ENCODE measurements around the gene SUGP2. TPM values are rescaled to one million over a fixed set of nuclear protein-coding genes. Genes with fewer than 3 reads are reported as not detected.

Gene SUGP2
- total RNA-seq, 2 donors from 2014 or later = 41.8 to 99.6 TPM

DNA sequence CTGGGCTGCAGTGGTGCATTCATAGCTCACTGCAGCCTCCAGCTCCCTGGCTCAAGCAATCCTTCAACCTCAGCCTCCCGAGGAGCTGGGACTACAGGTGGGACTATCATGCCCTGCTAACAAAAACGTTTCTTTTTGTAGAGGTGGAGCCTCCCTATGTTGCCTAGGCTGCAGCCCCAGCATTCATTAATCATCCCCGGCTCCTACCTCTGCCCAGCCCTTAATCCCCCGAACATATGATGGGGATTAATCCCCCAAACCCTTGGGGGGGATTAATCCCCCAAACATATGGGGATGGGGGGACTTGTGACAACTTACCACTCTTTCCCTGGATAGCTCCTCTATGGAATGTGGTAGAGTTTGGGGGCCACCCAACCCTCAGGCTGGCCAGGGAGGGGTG, 45.9 kb downstream of the SUGP2 start:
- Histone ChIP-seq H3K36me3 (no peaks in the 10 kb centered on the region), H3K4me1 (replicated peaks) (no peaks in the 10 kb centered on the region), H3K4me3 (no peak overlapping the region), H3K9me3 (no peaks in the 10 kb centered on the region), H3K27me3 (replicated peaks; ENCODE audit: insufficient read depth) (no peaks in the 10 kb centered on the region), H3K27ac (no peak overlapping the region)
- TF ChIP-seq POLR2A (IDR thresholded peaks at IDR 0.05) = no peak
- TF ChIP-seq, protein P1, sequence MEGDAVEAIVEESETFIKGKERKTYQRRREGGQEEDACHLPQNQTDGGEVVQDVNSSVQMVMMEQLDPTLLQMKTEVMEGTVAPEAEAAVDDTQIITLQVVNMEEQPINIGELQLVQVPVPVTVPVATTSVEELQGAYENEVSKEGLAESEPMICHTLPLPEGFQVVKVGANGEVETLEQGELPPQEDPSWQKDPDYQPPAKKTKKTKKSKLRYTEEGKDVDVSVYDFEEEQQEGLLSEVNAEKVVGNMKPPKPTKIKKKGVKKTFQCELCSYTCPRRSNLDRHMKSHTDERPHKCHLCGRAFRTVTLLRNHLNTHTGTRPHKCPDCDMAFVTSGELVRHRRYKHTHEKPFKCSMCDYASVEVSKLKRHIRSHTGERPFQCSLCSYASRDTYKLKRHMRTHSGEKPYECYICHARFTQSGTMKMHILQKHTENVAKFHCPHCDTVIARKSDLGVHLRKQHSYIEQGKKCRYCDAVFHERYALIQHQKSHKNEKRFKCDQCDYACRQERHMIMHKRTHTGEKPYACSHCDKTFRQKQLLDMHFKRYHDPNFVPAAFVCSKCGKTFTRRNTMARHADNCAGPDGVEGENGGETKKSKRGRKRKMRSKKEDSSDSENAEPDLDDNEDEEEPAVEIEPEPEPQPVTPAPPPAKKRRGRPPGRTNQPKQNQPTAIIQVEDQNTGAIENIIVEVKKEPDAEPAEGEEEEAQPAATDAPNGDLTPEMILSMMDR (IDR thresholded peaks at IDR 0.05) = no peak
- no peak for TF ChIP-seq POLR2AphosphoS5 (IDR thresholded peaks at IDR 0.05)
- DNase-seq (ENCODE audit: low spot score) = no peak
- intact Hi-C loops (cut with DNase I) = no loop called here
- 56% methylated on average over 4 of the region's 4 CpGs for WGBS

DNA sequence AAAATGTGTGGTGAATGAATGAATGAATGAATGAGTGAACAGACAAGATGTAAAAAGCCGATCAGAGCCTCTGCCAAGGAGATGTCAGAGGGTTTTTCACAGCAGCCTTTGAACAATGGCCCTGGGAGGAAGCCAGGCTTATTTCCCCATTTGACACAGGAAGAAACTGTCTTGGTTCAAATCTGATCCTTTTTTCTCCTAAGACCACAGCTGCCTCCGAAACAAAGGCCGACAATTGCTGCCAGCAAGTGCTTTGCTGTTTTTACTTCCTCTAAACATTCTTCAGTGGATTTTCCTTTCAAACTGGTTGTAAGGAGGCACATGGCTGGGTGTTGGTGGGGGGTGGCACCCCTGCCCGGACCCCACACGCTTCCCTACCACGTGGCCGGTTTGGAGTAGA, 48.1 kb downstream of the SUGP2 start:
- Histone ChIP-seq H3K9me3 (no peaks in the 10 kb centered on the region), H3K4me3 (no peak overlapping the region), H3K4me1 (replicated peaks) (no peaks in the 10 kb centered on the region), H3K27ac (no peak overlapping the region), H3K27me3 (replicated peaks; ENCODE audit: insufficient read depth) (no peaks in the 10 kb centered on the region), H3K36me3 (no peaks in the 10 kb centered on the region)
- intact Hi-C loops (cut with DNase I) = no loop called here
- TF ChIP-seq POLR2A (IDR thresholded peaks at IDR 0.05) (no peak), POLR2AphosphoS5 (IDR thresholded peaks at IDR 0.05) (no peak)
- TF ChIP-seq, protein P1 (IDR thresholded peaks at IDR 0.05) = no peak
- 19% methylated on average over 7 of the region's 7 CpGs for WGBS
- no peak for DNase-seq (ENCODE audit: low spot score)

DNA sequence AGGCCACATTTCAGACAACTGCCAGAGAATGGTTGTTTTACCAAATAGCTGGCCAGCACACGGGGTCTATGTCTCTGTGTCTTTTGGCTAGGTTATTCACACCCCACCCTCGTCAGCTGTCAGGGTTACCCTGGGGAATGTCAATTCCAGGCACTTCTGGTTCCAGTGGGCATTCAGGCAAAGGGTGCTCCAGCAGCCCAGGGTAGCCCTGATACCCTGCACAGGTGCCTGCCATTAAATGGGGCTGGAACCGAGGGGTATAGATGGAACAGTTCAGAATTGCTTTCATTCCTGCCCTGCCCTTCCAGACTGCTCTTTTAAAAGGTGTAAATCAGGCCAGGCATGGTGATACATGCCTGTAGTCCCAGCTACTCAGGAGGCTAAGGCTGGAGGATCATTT, 49.1 kb downstream of the SUGP2 start:
- intact Hi-C loops (cut with DNase I) = no loop called here
- 74% methylated on average over 3 of the region's 3 CpGs for WGBS
- no peak for TF ChIP-seq POLR2AphosphoS5 (IDR thresholded peaks at IDR 0.05)
- no peak for TF ChIP-seq POLR2A (IDR thresholded peaks at IDR 0.05)
- TF ChIP-seq, protein P1 (IDR thresholded peaks at IDR 0.05) = no peak
- no peak for DNase-seq (ENCODE audit: low spot score)
- Histone ChIP-seq H3K4me3 (no peak overlapping the region), H3K27ac (no peak overlapping the region), H3K36me3 (no peaks in the 10 kb centered on the region), H3K4me1 (replicated peaks) (no peaks in the 10 kb centered on the region), H3K9me3 (no peaks in the 10 kb centered on the region), H3K27me3 (replicated peaks; ENCODE audit: insufficient read depth) (no peaks in the 10 kb centered on the region)

DNA sequence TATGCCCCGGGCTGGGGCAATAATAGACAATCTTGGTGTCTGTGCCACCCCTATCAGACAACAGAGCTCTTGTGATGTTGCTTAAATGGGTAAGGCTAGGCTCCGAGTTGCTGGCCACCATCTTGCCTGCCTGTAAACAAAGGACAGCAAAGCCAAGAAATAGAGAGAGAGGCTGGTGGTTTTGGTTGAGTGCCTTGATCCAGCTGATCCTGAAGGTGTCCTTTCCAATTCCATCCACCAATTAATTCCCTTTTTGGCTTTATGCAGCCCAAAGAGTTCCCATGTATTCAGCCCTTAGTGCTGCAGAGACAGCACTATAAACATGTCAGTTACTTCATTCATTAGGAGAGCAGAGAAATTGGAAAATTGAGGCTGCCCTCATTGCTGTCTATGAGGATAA, 50.6 kb downstream of the SUGP2 start:
- no peak for DNase-seq (ENCODE audit: low spot score)
- Histone ChIP-seq H3K27me3 (replicated peaks; ENCODE audit: insufficient read depth) (no peaks in the 10 kb centered on the region), H3K4me3 (no peak overlapping the region), H3K9me3 (no peaks in the 10 kb centered on the region), H3K4me1 (replicated peaks) (no peaks in the 10 kb centered on the region), H3K36me3 (no peaks in the 10 kb centered on the region), H3K27ac (no peak overlapping the region)
- TF ChIP-seq POLR2A (IDR thresholded peaks at IDR 0.05) (no peak), POLR2AphosphoS5 (IDR thresholded peaks at IDR 0.05) (no peak)
- TF ChIP-seq, protein P1 (IDR thresholded peaks at IDR 0.05) = no peak
- 100% methylated on average over 2 of the region's 2 CpGs for WGBS
- intact Hi-C loops (cut with DNase I) = no loop called here

DNA sequence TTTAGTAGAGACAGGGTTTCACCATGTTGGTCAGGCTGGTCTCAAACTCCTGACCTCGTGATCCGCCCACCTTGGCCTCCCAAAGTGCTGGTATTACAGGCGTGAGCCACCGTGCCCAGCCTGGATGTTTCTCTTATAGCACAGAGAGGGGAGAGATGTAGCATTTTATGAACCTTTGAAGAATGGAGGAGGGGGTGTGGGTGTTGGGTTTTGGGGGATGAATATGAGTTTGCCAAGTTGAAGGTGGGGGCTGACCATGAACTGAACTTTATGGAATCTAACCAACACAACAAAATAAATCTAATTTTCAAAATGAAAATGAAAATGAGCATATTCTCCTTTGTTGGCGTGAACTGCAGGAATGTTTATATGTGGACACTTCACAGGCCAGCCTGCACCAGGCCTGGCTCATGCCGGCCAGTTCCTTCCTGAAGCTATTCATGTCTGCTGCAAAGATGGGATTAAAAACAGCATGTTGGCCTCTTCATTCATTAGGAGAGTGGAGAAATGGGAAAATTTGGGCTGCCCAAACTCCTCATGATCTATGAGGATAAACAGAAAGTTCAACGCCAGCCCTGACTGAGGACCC, 52.8 kb downstream of the SUGP2 start:
- TF ChIP-seq, protein P1 (IDR thresholded peaks at IDR 0.05) = no peak
- TF ChIP-seq POLR2AphosphoS5 (IDR thresholded peaks at IDR 0.05) (no peak), POLR2A (IDR thresholded peaks at IDR 0.05) (no peak)
- no peaks in the 10 kb centered on the region for H3K36me3 ChIP-seq
- no peak overlapping the region for H3K27ac ChIP-seq
- DNase-seq (ENCODE audit: low spot score) = no peak
- 81% methylated on average over 7 of the region's 7 CpGs for WGBS
- H3K4me3 ChIP-seq = no peak overlapping the region
- H3K27me3 ChIP-seq (replicated peaks; ENCODE audit: insufficient read depth) = no peaks in the 10 kb centered on the region
- no peaks in the 10 kb centered on the region for H3K9me3 ChIP-seq
- intact Hi-C loops (cut with DNase I) = no loop called here
- H3K4me1 ChIP-seq (replicated peaks) = no peaks in the 10 kb centered on the region

Data from prostate gland (tissue), 2 donors.